Neural cell (in vitro differentiated cells): Measurements from ENCODE around the gene MEPCE.

ENCODE experiments used
- CTCF ChIP-seq: fragments of 450-650 bp; IDR thresholded peaks from 2 replicates; pipeline ENCODE4 v1.5.1; 2014; ENCODE audit warnings: antibody characterized with exemption, mild to moderate bottlenecking, moderate library complexity; ENCODE audit not compliant: poor library complexity, severe bottlenecking
- EP300 ChIP-seq: fragments of 450-650 bp; conservative IDR thresholded peaks from 2 replicates; pipeline ENCODE4 v1.6.1; 2014; ENCODE audit warnings: antibody characterized with exemption, mild to moderate bottlenecking, moderate library complexity; ENCODE audit not compliant: poor library complexity, severe bottlenecking
- EZH2 ChIP-seq: fragments of 200-600, 300-800 bp; shearing (Covaris generic), sonication (generic); IDR thresholded peaks from 2 replicates; pipeline ENCODE4 v1.6.1; 2014; ENCODE audit warnings: antibody characterized with exemption, low read length, borderline replicate concordance, mild to moderate bottlenecking; ENCODE audit not compliant: insufficient read depth, poor library complexity, severe bottlenecking
- MXI1 ChIP-seq: fragments of 450-650 bp; conservative IDR thresholded peaks from 2 replicates; pipeline ENCODE4 v1.6.1; 2014; ENCODE audit warnings: antibody characterized with exemption, mild to moderate bottlenecking; ENCODE audit not compliant: poor library complexity, severe bottlenecking
- POLR2AphosphoS5 ChIP-seq: IDR thresholded peaks from 2 replicates; pipeline ENCODE4 v1.6.1; 2012
- RAD21 ChIP-seq: fragments of 450-650 bp; conservative IDR thresholded peaks from 2 replicates; pipeline ENCODE4 v1.6.1; 2014; ENCODE audit warnings: antibody characterized with exemption, mild to moderate bottlenecking, moderate library complexity
- SMC3 ChIP-seq: fragments of 450-650 bp; conservative IDR thresholded peaks from 2 replicates; pipeline ENCODE4 v1.6.1; 2014; ENCODE audit warnings: antibody characterized with exemption, mild to moderate bottlenecking, moderate library complexity; ENCODE audit not compliant: poor library complexity
- TAF1 ChIP-seq: IDR thresholded peaks from 2 replicates; pipeline ENCODE4 v1.6.1; 2012; ENCODE audit warnings: low read depth
- TF ChIP-seq, protein P1 (sequence below): IDR thresholded peaks from 2 replicates; pipeline ENCODE4 v1.6.1; 2012; ENCODE audit warnings: borderline replicate concordance

DNA sequence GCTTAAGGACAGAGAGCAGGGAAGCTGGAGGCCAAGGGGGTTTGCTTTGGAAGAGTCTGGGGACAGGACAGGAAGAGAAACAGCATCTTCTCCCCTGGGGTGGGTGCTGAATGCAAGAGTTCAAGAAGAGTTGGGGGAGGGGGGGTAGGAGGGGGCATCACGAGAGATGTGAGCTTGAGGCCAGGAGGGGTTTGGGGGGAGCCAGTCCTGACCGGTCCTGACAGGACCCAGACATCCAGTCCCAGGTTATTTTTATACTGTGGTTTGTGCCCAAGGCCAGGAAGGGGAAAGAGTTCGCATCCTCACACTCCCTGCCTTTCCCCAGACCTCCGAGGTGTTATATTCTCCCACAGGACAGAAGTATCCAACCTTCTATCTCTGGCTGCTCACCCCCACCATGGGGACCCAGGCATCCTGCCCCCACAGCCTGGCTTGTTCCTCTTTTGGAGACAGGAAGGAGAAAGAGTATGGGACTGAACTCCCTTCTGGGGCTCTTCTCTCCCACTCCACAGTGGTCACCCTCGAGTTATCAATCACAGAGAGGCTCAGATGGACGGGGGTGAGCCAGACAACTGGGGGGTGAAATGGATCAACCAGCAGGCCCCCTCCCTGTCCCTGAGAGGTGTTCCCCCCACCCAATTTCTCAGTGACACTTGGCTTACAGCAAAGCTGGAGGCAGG lies 46.6 kb downstream of the MEPCE start:
- no peak for TF ChIP-seq CTCF
- TF ChIP-seq EP300, result no peak
- no peak for TF ChIP-seq TAF1
- no peak for TF ChIP-seq POLR2AphosphoS5
- TF ChIP-seq, protein P1, sequence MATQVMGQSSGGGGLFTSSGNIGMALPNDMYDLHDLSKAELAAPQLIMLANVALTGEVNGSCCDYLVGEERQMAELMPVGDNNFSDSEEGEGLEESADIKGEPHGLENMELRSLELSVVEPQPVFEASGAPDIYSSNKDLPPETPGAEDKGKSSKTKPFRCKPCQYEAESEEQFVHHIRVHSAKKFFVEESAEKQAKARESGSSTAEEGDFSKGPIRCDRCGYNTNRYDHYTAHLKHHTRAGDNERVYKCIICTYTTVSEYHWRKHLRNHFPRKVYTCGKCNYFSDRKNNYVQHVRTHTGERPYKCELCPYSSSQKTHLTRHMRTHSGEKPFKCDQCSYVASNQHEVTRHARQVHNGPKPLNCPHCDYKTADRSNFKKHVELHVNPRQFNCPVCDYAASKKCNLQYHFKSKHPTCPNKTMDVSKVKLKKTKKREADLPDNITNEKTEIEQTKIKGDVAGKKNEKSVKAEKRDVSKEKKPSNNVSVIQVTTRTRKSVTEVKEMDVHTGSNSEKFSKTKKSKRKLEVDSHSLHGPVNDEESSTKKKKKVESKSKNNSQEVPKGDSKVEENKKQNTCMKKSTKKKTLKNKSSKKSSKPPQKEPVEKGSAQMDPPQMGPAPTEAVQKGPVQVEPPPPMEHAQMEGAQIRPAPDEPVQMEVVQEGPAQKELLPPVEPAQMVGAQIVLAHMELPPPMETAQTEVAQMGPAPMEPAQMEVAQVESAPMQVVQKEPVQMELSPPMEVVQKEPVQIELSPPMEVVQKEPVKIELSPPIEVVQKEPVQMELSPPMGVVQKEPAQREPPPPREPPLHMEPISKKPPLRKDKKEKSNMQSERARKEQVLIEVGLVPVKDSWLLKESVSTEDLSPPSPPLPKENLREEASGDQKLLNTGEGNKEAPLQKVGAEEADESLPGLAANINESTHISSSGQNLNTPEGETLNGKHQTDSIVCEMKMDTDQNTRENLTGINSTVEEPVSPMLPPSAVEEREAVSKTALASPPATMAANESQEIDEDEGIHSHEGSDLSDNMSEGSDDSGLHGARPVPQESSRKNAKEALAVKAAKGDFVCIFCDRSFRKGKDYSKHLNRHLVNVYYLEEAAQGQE, result no peak
- no peak for TF ChIP-seq SMC3
- no peak for TF ChIP-seq EZH2
- no peak for TF ChIP-seq RAD21
- TF ChIP-seq MXI1, result no peak
